GM23338 (cell line): ENCODE measurements around the gene SNRPD2. TPM values are rescaled to one million over a fixed set of nuclear protein-coding genes. Genes with fewer than 3 reads are reported as not detected.

ENCODE experiments used
- ATAC-seq: fragments of 200-7000 bp; cut with Tn5 transposase; 3 replicates; pipeline ENCODE4 v1.9.1; 2020
- DNase-seq: peaks from one replicate; pipeline ENCODE4 v3.0.0-alpha.2; 2015; ENCODE audit warnings: low spot score
- H2AFZ ChIP-seq: fragments of 200-600 bp; sonication (generic); 2 replicates; pipeline ENCODE4 v1.8.0; 2016; ENCODE audit warnings: antibody characterized with exemption, mild to moderate bottlenecking, moderate library complexity
- H3F3A ChIP-seq: fragments of 200-600 bp; sonication (generic); replicated peaks from 2 replicates; pipeline ENCODE4 v1.8.0; 2017; ENCODE audit warnings: antibody characterized with exemption, mixed run types, low read depth
- H3K27ac ChIP-seq: fragments of 200-600 bp; sonication (generic); 2 replicates; pipeline ENCODE4 v1.6.1; 2016; ENCODE audit warnings: low read depth
- H3K27me3 ChIP-seq: fragments of 200-600 bp; sonication (generic); 2 replicates; pipeline ENCODE4 v1.8.0; 2016; ENCODE audit warnings: mild to moderate bottlenecking, mixed run types, moderate library complexity; ENCODE audit not compliant: insufficient read depth
- H3K36me3 ChIP-seq: fragments of 200-600 bp; sonication (generic); 2 replicates; pipeline ENCODE4 v1.8.0; 2016; ENCODE audit warnings: mild to moderate bottlenecking; ENCODE audit not compliant: insufficient read depth
- H3K4me1 ChIP-seq: fragments of 200-600 bp; sonication (generic); 2 replicates; pipeline ENCODE4 v1.8.0; 2016; ENCODE audit warnings: mild to moderate bottlenecking, moderate library complexity; ENCODE audit not compliant: insufficient read depth
- H3K4me2 ChIP-seq: fragments of 200-600 bp; sonication (generic); 2 replicates; pipeline ENCODE4 v1.7.1; 2017; ENCODE audit warnings: mixed run types
- H3K4me3 ChIP-seq: fragments of 200-600 bp; sonication (generic); 2 replicates; pipeline ENCODE4 v1.6.1; 2016; ENCODE audit warnings: mixed run types
- H3K79me2 ChIP-seq: fragments of 200-600 bp; sonication (generic); replicated peaks from 2 replicates; pipeline ENCODE4 v1.8.0; 2017; ENCODE audit warnings: mild to moderate bottlenecking; ENCODE audit not compliant: insufficient read depth
- H3K9me2 ChIP-seq: fragments of 200-600 bp; sonication (generic); 2 replicates; pipeline ENCODE4 v1.8.0; 2017; ENCODE audit not compliant: insufficient read depth
- H4K20me1 ChIP-seq: fragments of 200-600 bp; sonication (generic); replicated peaks from 2 replicates; pipeline ENCODE4 v1.8.0; 2017; ENCODE audit warnings: mild to moderate bottlenecking; ENCODE audit not compliant: insufficient read depth
- H3K27ac Mint-ChIP-seq: 2 replicates; pipeline ENCODE4 v1.8.0; 2020; ENCODE audit warnings: inconsistent platforms, mild to moderate bottlenecking, moderate library complexity, mixed read lengths
- H3K27me3 Mint-ChIP-seq: 3 replicates; pipeline ENCODE4 v1.8.0; 2022; ENCODE audit warnings: low read depth, mild to moderate bottlenecking, moderate library complexity, mixed read lengths, inconsistent platforms; ENCODE audit not compliant: insufficient read depth, poor library complexity
- H3K36me3 Mint-ChIP-seq: 3 replicates; pipeline ENCODE4 v1.8.0; 2021; ENCODE audit warnings: low read depth, mild to moderate bottlenecking, inconsistent platforms, moderate library complexity, mixed read lengths
- H3K4me1 Mint-ChIP-seq: 3 replicates; pipeline ENCODE4 v1.8.0; 2020; ENCODE audit warnings: mild to moderate bottlenecking, inconsistent platforms, mixed read lengths
- H3K4me3 Mint-ChIP-seq: 3 replicates; pipeline ENCODE4 v1.8.0; 2021; ENCODE audit warnings: moderate library complexity, mild to moderate bottlenecking, inconsistent platforms, mixed read lengths
- H3K9me3 Mint-ChIP-seq: 3 replicates; pipeline ENCODE4 v1.8.0; 2020; ENCODE audit warnings: moderate library complexity, mild to moderate bottlenecking, inconsistent platforms, mixed read lengths
- CTCF ChIP-seq, 2 experiments: fragments of 200-600 bp in 1 of 2; sonication (generic) in 1 of 2; conservative IDR thresholded peaks; 2 replicates each; pipeline versions ENCODE4 v1.5.1 to v1.6.1; 2016 to 2017; ENCODE audit warnings: antibody characterized with exemption in 2 of 2, low read depth in 2 of 2, mild to moderate bottlenecking in 2 of 2, moderate library complexity in 1 of 2
- EZH2phosphoT487 ChIP-seq: fragments of 200-600 bp; sonication (generic); IDR thresholded peaks from one replicate; pipeline ENCODE4 v1.8.1; 2018; ENCODE audit warnings: antibody characterized with exemption; ENCODE audit not compliant: unreplicated experiment
- REST ChIP-seq: IDR thresholded peaks from one replicate; pipeline ENCODE4 v1.6.1; 2018; ENCODE audit warnings: antibody characterized with exemption; ENCODE audit not compliant: unreplicated experiment
- polyA plus RNA-seq: library from polyadenylated mRNA; unstranded; fragments of >200 nt; fragmentation: Nextera tagmentation; extraction: Ambion mirVana; gene quantifications from 2 replicates; pipeline ENCODE4 v1.2.1, GENCODE V29; 2016
- total RNA-seq: library from RNA; depleted of rRNA; stranded (reverse); fragments of >200 nt; shearing (Covaris generic); gene quantifications from 2 replicates; pipeline ENCODE4 v1.2.3, GENCODE V29; 2014

Gene SNRPD2
- total and polyA plus RNA-seq, 2 experiments from 2014 or later, result 169 to 1,375 TPM

GRCh38 chr19:45716359-45717130 lies 24.8 kb upstream of the SNRPD2 start (continued):
- TF ChIP-seq CTCF (conservative IDR thresholded peaks at IDR 0.05; ENCODE audit: low read depth in 2 of 2) (no peak), REST (no peak), EZH2phosphoT487 (no peak)

- H3K27ac Mint-ChIP-seq, result peak overlapping the region; percentile 57
- H3K4me3 Mint-ChIP-seq, result no peak overlapping the region
- Histone ChIP-seq H3K79me2 (peaks cover 58% of the 10 kb centered on the region), H3F3A (peaks cover 10% of the 10 kb centered on the region), H3K27ac (peak overlapping the region; percentile 87; the same call in 1 of the 2 replicates), H3K27me3 (no peaks in the 10 kb centered on the region), H2AFZ (no peak overlapping the region), H3K4me3 (no peak overlapping the region), H3K4me1 (peaks cover 18% of the 10 kb centered on the region), H3K36me3 (peaks cover 2% of the 10 kb centered on the region; the same call in 1 of the 2 replicates), H4K20me1 (peaks cover 6% of the 10 kb centered on the region), H3K4me2 (no peak overlapping the region), H3K9me2 (no peaks in the 10 kb centered on the region)
- H3K9me3 Mint-ChIP-seq, result no peaks in the 10 kb centered on the region
- peaks cover 22% of the 10 kb centered on the region for H3K27me3 Mint-ChIP-seq
- no peak for DNase-seq
- ATAC-seq, result no peak
- peaks cover 24% of the 10 kb centered on the region for H3K36me3 Mint-ChIP-seq
- TF ChIP-seq REST, result no peak
- H3K4me1 Mint-ChIP-seq, result peaks cover 40% of the 10 kb centered on the region
These were observed 23.4 kb upstream of the SNRPD2 start for GRCh38 chr19:45715139-45715538.
